Chondrocyte (in vitro differentiated cells): ENCODE data around the gene VIM. TPM values are rescaled to one million over a fixed set of nuclear protein-coding genes. Genes with fewer than 3 reads are reported as not detected.
A peak's percentile ranks its signal among the peaks of the same experiment; 100 is the strongest.

Source experiments
- DNase-seq: peaks from one replicate; pipeline ENCODE4 v3.0.0; 2021; ENCODE audit warnings: mixed read lengths, low spot score
- H3K27ac Mint-ChIP-seq: one replicate; pipeline ENCODE4 v1.8.0; 2021; ENCODE audit warnings: mild to moderate bottlenecking, moderate library complexity, mixed read lengths; ENCODE audit not compliant: unreplicated experiment
- H3K27me3 Mint-ChIP-seq: 2 replicates; pipeline ENCODE4 v1.8.0; 2021; ENCODE audit warnings: low read depth, mixed read lengths
- H3K36me3 Mint-ChIP-seq: 2 replicates; pipeline ENCODE4 v1.8.0; 2021; ENCODE audit warnings: low read depth, mixed read lengths
- H3K4me1 Mint-ChIP-seq: 2 replicates; pipeline ENCODE4 v1.8.0; 2021; ENCODE audit warnings: low read depth, mild to moderate bottlenecking, mixed read lengths
- H3K4me3 Mint-ChIP-seq: one replicate; pipeline ENCODE4 v1.8.0; 2021; ENCODE audit warnings: mild to moderate bottlenecking, moderate library complexity, mixed read lengths; ENCODE audit not compliant: unreplicated experiment
- H3K9me3 Mint-ChIP-seq: 2 replicates; pipeline ENCODE4 v1.8.0; 2021; ENCODE audit warnings: low read depth, mixed read lengths
- total RNA-seq: library from RNA; stranded (reverse); gene quantifications from 3 replicates; pipeline ENCODE4 v1.2.1, GENCODE V29; 2021
- TF ChIP-seq, protein P1 (sequence below): fragments of 200-600 bp; sonication (generic); IDR thresholded peaks from 2 replicates; pipeline ENCODE4 v1.5.0; 2021; ENCODE audit warnings: antibody characterized with exemption, mild to moderate bottlenecking, moderate library complexity

The VIM gene
- total RNA-seq, 1 donor from 2014 or later: 4,580 TPM

DNA sequence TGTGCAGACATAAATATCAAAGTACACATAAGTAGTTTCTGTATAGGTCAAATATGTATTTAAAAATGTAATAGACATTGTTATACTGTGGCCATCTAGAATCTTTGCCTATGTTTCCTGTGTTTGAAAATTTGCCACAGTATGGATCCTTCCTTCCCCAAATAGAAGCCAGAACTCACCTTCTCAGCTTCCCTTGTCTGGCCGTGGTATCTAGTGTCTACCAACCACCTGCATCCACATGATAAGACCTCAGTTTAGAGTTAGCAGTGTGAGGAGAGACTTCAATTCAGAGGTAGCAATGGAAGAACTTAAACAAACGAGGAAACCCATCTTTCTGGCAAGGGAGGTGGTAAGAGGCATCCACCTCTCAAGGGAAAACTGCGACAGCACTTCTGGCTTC is 31.5 kb upstream of the VIM start:
- H3K4me1 Mint-ChIP-seq: peaks cover 24% of the 10 kb centered on the region
- TF ChIP-seq, protein P1, sequence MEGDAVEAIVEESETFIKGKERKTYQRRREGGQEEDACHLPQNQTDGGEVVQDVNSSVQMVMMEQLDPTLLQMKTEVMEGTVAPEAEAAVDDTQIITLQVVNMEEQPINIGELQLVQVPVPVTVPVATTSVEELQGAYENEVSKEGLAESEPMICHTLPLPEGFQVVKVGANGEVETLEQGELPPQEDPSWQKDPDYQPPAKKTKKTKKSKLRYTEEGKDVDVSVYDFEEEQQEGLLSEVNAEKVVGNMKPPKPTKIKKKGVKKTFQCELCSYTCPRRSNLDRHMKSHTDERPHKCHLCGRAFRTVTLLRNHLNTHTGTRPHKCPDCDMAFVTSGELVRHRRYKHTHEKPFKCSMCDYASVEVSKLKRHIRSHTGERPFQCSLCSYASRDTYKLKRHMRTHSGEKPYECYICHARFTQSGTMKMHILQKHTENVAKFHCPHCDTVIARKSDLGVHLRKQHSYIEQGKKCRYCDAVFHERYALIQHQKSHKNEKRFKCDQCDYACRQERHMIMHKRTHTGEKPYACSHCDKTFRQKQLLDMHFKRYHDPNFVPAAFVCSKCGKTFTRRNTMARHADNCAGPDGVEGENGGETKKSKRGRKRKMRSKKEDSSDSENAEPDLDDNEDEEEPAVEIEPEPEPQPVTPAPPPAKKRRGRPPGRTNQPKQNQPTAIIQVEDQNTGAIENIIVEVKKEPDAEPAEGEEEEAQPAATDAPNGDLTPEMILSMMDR: no peak
- no peak overlapping the region for H3K27ac Mint-ChIP-seq
- H3K36me3 Mint-ChIP-seq: peaks cover 5% of the 10 kb centered on the region
- no peak overlapping the region for H3K4me3 Mint-ChIP-seq
- H3K27me3 Mint-ChIP-seq: no peaks in the 10 kb centered on the region
- H3K9me3 Mint-ChIP-seq: peaks cover 10% of the 10 kb centered on the region
- no peak for DNase-seq

DNA sequence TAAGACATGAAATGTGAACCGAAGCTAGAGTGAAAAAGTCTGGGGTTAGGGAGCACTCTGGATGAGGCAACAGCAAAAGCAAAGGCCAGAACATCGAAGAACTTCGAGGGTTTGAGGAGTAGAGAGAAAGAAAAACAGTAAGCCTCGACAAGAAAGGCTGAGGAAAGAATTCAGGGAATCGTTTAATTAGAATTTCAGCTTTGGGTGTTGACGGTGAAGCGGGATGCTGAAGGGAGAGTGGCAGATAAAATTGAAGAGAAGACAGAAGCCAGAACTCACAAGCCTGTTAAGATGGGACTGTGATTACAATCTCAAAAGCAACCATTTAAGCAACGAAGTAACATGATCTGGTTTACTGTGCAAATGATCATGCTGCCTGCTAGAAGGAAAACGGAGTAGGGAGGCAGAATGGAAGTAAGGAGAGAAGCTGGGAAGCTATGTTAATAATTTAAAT is 28.7 kb upstream of the VIM start:
- Mint-ChIP-seq H3K9me3 (peaks cover 5% of the 10 kb centered on the region), H3K27ac (peak overlapping the region; percentile 96), H3K36me3 (no peaks in the 10 kb centered on the region), H3K4me1 (peaks cover 33% of the 10 kb centered on the region), H3K4me3 (peak overlapping the region; percentile 87), H3K27me3 (no peaks in the 10 kb centered on the region)
- TF ChIP-seq, protein P1: no peak
- no peak for DNase-seq

- H3K4me3 Mint-ChIP-seq: peak overlapping the region; percentile 87
- H3K36me3 Mint-ChIP-seq: no peaks in the 10 kb centered on the region
- peaks cover 33% of the 10 kb centered on the region for H3K4me1 Mint-ChIP-seq
- H3K27me3 Mint-ChIP-seq: no peaks in the 10 kb centered on the region
- DNase-seq: no peak
- TF ChIP-seq, protein P1: no peak
- peak overlapping the region; percentile 96 for H3K27ac Mint-ChIP-seq
- H3K9me3 Mint-ChIP-seq: peaks cover 3% of the 10 kb centered on the region
These were observed 27.8 kb upstream of the VIM start for GRCh38 chr10:17200001-17200911.

DNA sequence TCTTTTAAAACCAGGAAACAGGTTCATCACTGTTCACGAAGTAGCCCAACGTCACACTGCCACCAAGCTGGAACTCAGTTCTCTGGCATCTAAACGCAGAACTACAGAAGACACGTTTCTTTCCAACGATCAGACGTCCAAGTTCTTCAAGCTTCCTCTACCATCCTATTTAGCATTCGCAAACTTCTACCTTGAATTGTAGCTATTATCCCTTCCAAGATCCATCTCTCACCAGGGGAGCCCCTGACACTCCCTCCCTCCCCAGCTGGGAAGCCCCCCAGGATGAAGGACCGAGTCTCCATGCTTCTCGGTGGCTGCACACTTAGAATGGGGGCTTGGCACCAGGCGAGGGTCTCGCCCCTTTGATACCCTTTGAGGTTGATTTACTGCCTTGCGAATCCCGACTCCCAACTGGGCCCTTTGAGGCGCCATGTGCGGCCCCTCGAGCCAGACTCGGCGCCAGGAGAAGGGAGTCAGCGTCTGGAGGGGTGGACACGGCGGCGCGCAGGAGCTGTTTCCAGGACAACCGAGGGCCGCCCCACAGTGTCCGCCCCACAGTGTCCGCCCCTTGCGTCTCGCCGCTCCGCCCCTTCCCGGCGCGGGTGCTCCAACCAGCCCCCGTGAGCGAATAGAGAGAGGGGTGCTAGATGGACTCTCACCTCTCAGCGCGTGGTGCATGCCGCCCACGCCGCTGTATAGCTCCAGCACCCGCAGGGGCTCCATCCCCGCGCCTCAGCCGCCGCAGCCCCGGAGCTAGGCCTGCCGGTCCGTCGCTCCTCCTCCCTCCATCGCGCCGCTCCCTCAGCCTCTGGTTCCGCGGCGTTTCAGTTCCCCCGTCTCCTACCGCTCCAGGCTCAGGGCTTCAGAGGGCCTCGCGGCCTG is 26.9 kb upstream of the VIM start, which contains the start of gene TRDMT1:
TRDMT1 (minus strand) TSS at position 761 of the 882 bp plus-strand sequence; CDS start at position 723, 38 bp downstream.
- H3K27ac Mint-ChIP-seq: peak within 1 kb of the TSS; percentile 96
- no peaks in the 10 kb centered on the region for H3K36me3 Mint-ChIP-seq
- DNase-seq: peak; percentile 97
- no peaks in the 10 kb centered on the region for H3K9me3 Mint-ChIP-seq
- TF ChIP-seq, protein P1: peak; percentile 60
- H3K27me3 Mint-ChIP-seq: no peaks in the 10 kb centered on the region
- peak within 1 kb of the TSS; percentile 87 for H3K4me3 Mint-ChIP-seq
- H3K4me1 Mint-ChIP-seq: peaks cover 39% of the 10 kb centered on the region

GRCh38 chr10:17201794-17202116 is 26.3 kb upstream of the VIM start:
- peaks cover 45% of the 10 kb centered on the region for H3K4me1 Mint-ChIP-seq
- H3K36me3 Mint-ChIP-seq: no peaks in the 10 kb centered on the region
- TF ChIP-seq, protein P1: no peak
- H3K4me3 Mint-ChIP-seq: peak overlapping the region; percentile 87
- H3K9me3 Mint-ChIP-seq: no peaks in the 10 kb centered on the region
- no peak for DNase-seq
- H3K27ac Mint-ChIP-seq: peak overlapping the region; percentile 96
- no peaks in the 10 kb centered on the region for H3K27me3 Mint-ChIP-seq
